ENCODE measurements around the gene FAM124A. TPM values are rescaled to one million over a fixed set of nuclear protein-coding genes. Genes with fewer than 3 reads are reported as not detected.

FAM124A gene
- total and polyA plus RNA-seq, 7 donors, result 0.51 to 1.5 (median 0.75) TPM

DNA sequence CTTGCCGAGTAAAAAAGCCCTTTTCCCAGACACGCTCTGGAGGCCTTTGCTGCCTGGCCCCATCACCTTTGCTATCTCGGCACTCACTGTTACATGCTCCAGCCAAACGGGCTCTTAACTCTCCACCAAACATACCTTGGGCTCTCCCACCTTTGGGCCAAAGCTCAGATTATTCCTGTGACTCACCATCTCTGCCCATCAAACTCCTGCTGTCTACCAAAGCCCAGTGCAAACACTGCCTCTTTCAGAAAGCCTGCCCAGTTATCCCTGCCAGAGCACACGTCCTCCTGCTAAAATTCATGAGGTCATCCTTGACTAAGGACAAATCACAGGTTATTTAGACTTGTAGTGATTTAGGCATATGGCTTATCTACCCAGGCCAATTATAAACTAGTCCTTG, 69.1 kb downstream of the FAM124A start:
- no peaks in the 10 kb centered on the region for H3K36me3 ChIP-seq (ENCODE audit: insufficient read depth in 1 of 2, low read depth in 1 of 2)
- intact Hi-C loops (cut with DNase I), result no loop called here
- no peak overlapping the region for H3K27ac ChIP-seq
- ATAC-seq, result no peak
- TF ChIP-seq, protein P1, sequence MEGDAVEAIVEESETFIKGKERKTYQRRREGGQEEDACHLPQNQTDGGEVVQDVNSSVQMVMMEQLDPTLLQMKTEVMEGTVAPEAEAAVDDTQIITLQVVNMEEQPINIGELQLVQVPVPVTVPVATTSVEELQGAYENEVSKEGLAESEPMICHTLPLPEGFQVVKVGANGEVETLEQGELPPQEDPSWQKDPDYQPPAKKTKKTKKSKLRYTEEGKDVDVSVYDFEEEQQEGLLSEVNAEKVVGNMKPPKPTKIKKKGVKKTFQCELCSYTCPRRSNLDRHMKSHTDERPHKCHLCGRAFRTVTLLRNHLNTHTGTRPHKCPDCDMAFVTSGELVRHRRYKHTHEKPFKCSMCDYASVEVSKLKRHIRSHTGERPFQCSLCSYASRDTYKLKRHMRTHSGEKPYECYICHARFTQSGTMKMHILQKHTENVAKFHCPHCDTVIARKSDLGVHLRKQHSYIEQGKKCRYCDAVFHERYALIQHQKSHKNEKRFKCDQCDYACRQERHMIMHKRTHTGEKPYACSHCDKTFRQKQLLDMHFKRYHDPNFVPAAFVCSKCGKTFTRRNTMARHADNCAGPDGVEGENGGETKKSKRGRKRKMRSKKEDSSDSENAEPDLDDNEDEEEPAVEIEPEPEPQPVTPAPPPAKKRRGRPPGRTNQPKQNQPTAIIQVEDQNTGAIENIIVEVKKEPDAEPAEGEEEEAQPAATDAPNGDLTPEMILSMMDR (IDR thresholded peaks at IDR 0.05), result no peak
- no peaks in the 10 kb centered on the region for H3K27me3 ChIP-seq (ENCODE audit: insufficient read depth in 3 of 3, low read length in 2 of 3)
- no peak overlapping the region for H3K4me3 ChIP-seq
- H3K9me3 ChIP-seq, result no peaks in the 10 kb centered on the region
- 75 to 84% (median 82%) methylated on average over 5 of the region's 5 CpGs for WGBS, 3 donors
- DNase-seq, result no peak
- H3K4me1 ChIP-seq, result no peaks in the 10 kb centered on the region

DNA sequence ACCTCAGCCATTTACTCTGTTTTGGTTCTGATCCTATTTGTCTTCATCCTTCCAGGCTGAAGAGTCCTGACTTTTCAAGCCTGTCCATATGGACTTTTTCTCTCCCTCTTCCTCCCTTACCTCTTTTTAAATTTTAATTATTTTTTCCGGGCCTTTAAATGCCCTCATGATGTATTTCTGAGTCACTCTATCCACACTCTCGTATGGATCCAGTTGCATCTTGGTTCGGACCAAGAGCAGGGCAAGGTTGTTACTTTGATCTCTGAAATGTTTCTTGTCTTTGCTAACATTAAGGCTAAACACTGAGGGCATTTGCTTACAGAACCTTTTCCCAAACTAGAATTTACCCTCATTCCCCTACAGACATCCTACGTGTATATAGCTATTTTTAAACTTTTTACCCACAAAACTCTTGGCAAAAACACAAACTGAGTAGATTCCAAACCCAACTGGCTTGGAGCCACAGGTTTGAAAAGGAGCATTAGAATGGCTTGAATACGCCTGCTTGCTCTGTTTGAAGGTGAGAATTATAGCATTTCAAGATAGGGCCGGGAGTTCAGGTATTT, 69.9 kb downstream of the FAM124A start:
- no peak for ATAC-seq

DNA sequence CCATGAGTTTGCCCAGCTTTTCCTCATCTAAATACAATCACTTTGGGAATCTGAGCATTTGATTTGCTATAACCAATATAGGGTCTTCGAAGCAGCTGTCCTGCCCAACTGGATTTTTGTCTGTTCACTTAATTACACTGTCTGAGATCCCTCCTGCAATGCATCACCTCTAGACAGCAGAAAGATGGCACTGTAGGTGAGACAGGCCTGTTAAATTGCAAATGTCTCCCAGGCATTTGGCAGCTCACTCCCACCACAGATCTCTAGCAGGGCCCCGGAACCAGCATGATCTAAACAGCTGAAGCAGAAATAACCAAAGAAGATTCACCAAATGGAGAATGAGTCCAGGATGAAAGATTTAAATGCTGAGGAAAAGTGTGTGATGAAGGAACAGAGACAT, 75.4 kb downstream of the FAM124A start:
- no peaks in the 10 kb centered on the region for H3K27me3 ChIP-seq (ENCODE audit: insufficient read depth in 3 of 3, low read length in 2 of 3)
- ATAC-seq (no peak), DNase-seq (no peak)
- 89 to 93% (median 91%) methylated on average over 2 of the region's 2 CpGs for WGBS, 3 donors
- no peaks in the 10 kb centered on the region for H3K4me1 ChIP-seq
- no peaks in the 10 kb centered on the region for H3K9me3 ChIP-seq
- TF ChIP-seq, protein P1 (IDR thresholded peaks at IDR 0.05), result no peak
- H3K36me3 ChIP-seq (ENCODE audit: insufficient read depth in 1 of 2, low read depth in 1 of 2), result no peaks in the 10 kb centered on the region
- intact Hi-C loops (cut with DNase I), result no loop called here
- H3K4me3 ChIP-seq, result no peak overlapping the region
- no peak overlapping the region for H3K27ac ChIP-seq

More for the DNA sequence above, 69.9 kb downstream of the FAM124A start:
- DNase-seq, result no peak
- H3K4me3 ChIP-seq, result no peak overlapping the region
- TF ChIP-seq, protein P1 (IDR thresholded peaks at IDR 0.05), result no peak
- H3K9me3 ChIP-seq, result no peaks in the 10 kb centered on the region
- intact Hi-C loops (cut with DNase I), result no loop called here
- WGBS, 3 donors, result 54 to 72% (median 62%) methylated on average over 6 of the region's 6 CpGs
- no peaks in the 10 kb centered on the region for H3K27me3 ChIP-seq (ENCODE audit: insufficient read depth in 3 of 3, low read length in 2 of 3)
- no peak overlapping the region for H3K27ac ChIP-seq
- no peaks in the 10 kb centered on the region for H3K36me3 ChIP-seq (ENCODE audit: insufficient read depth in 1 of 2, low read depth in 1 of 2)
- H3K4me1 ChIP-seq, result no peaks in the 10 kb centered on the region

DNA sequence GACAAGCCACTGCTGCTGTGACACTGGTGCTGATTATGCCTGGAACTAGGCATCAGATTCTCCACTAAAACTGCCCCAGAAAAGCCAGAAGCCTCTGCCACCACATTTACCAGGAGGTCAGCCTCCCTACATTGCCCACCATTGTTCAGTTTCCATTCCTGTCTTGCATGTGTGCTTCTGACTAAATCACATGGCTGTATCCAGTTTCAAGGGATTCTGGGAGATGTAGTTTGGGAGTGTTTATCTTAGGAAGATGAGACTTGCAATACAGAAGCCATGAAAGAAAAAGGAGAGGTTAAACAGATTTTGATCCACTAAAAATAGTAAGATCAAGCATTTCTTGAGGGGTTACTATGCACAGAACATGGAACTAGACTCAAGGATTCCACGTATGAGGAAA, 76.6 kb downstream of the FAM124A start:
- Histone ChIP-seq H3K27ac (no peak overlapping the region), H3K36me3 (ENCODE audit: insufficient read depth in 1 of 2, low read depth in 1 of 2) (no peaks in the 10 kb centered on the region), H3K9me3 (no peaks in the 10 kb centered on the region), H3K4me1 (no peaks in the 10 kb centered on the region), H3K4me3 (no peak overlapping the region), H3K27me3 (ENCODE audit: insufficient read depth in 3 of 3, low read length in 2 of 3) (no peaks in the 10 kb centered on the region)
- TF ChIP-seq, protein P1 (IDR thresholded peaks at IDR 0.05), result no peak
- intact Hi-C loops (cut with DNase I), result no loop called here
- no peak for DNase-seq
- no peak for ATAC-seq
- 75 to 89% (median 87%) methylated on average over 1 of the region's 1 CpG for WGBS, 3 donors

DNA sequence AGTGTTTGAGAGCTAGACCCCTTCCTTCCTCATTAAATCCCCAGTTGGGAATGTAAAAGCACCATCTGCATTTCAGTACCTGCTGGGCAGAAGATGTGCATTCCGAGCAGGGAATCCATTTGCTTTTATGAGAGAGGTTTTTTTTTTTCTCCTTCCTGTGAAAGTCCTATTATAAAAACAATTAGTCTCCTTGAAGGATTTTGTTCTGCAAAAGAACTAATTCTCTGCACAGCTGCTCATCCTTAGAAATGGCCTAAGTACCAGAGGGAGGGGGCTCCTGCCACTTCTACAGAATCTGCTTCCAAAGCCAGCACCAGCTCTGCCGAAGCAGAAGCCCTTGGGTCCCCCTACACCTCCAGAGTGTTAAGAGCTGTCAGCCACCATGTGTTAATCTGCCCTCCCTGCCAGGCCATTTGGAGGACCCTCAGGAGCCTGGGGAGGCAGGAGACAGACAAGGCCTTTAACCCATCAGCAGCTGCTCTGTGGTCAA, 80.9 kb downstream of the FAM124A start:
- Histone ChIP-seq H3K4me1 (no peaks in the 10 kb centered on the region), H3K27me3 (ENCODE audit: insufficient read depth in 3 of 3, low read length in 2 of 3) (no peaks in the 10 kb centered on the region), H3K9me3 (no peaks in the 10 kb centered on the region), H3K27ac (no peak overlapping the region), H3K36me3 (ENCODE audit: insufficient read depth in 1 of 2, low read depth in 1 of 2) (no peaks in the 10 kb centered on the region), H3K4me3 (no peak overlapping the region)
- intact Hi-C loops (cut with DNase I), result no loop called here
- TF ChIP-seq, protein P1 (IDR thresholded peaks at IDR 0.05), result no peak
- WGBS, 3 donors, result 60 to 68% (median 65%) methylated on average over 2 of the region's 2 CpGs
- DNase-seq (no peak), ATAC-seq (no peak)

Measured in psoas muscle (tissue), 8 donors.